Osteoblast (primary cell): ENCODE data around the gene EPS8L2. TPM values are rescaled to one million over a fixed set of nuclear protein-coding genes. Genes with fewer than 3 reads are reported as not detected.

Experiments
- DNase-seq: peaks from one replicate; pipeline ENCODE4 v3.0.0; 2011; ENCODE audit warnings: low spot score, mixed read lengths; ENCODE audit not compliant: insufficient read length; ENCODE audit errors: missing footprints
- H2AFZ ChIP-seq: 2 replicates; pipeline ENCODE4 v1.6.0; 2011; ENCODE audit warnings: mild to moderate bottlenecking, low read length
- H3K27ac ChIP-seq: 2 replicates; pipeline ENCODE4 v1.5.1; 2011; ENCODE audit warnings: mild to moderate bottlenecking, low read depth, low read length, moderate library complexity
- H3K27me3 ChIP-seq: 2 replicates; pipeline ENCODE4 v1.6.0; 2012; ENCODE audit warnings: mild to moderate bottlenecking, control low read depth, inconsistent platforms, low read length, moderate library complexity; ENCODE audit not compliant: insufficient read depth
- H3K36me3 ChIP-seq: 2 replicates; pipeline ENCODE4 v1.5.1; 2011; ENCODE audit warnings: mild to moderate bottlenecking, low read length, control low read depth, moderate library complexity; ENCODE audit not compliant: insufficient read depth
- H3K4me1 ChIP-seq: 2 replicates; pipeline ENCODE4 v1.5.1; 2011; ENCODE audit warnings: mild to moderate bottlenecking, low read length, control low read depth, moderate library complexity; ENCODE audit not compliant: insufficient read depth
- H3K4me2 ChIP-seq: 2 replicates; pipeline ENCODE4 v1.6.0; 2011; ENCODE audit warnings: mild to moderate bottlenecking, low read length; ENCODE audit not compliant: insufficient read depth
- H3K4me3 ChIP-seq: fragments of 200-600 bp; sonication (generic); 3 replicates; pipeline ENCODE4 v1.5.1; 2012; ENCODE audit warnings: mild to moderate bottlenecking, low read length, inconsistent platforms; ENCODE audit not compliant: insufficient read depth
- H3K79me2 ChIP-seq: 2 replicates; pipeline ENCODE4 v1.6.0; 2012; ENCODE audit warnings: mild to moderate bottlenecking, low read length, control low read depth, inconsistent platforms; ENCODE audit not compliant: insufficient read depth
- H3K9me3 ChIP-seq: 2 replicates; pipeline ENCODE4 v1.5.1; 2011; ENCODE audit warnings: low read depth, low read length, control low read depth
- H4K20me1 ChIP-seq: 2 replicates; pipeline ENCODE4 v1.6.0; 2012; ENCODE audit warnings: mild to moderate bottlenecking, low read length, control low read depth; ENCODE audit not compliant: insufficient read depth
- total RNA-seq: library from RNA; depleted of rRNA; stranded (reverse); fragments of >200 nt; gene quantifications from 2 replicates; pipeline ENCODE4 v1.2.3, GENCODE V29; 2012
- TF ChIP-seq, protein P1 (sequence below): IDR thresholded peaks from 2 replicates; pipeline ENCODE4 v1.5.1; 2011; ENCODE audit warnings: mild to moderate bottlenecking, low read depth, low read length, moderate library complexity; ENCODE audit errors: extremely low read depth

EPS8L2 gene
- total RNA-seq, 1 donor, result 29.7 TPM

DNA sequence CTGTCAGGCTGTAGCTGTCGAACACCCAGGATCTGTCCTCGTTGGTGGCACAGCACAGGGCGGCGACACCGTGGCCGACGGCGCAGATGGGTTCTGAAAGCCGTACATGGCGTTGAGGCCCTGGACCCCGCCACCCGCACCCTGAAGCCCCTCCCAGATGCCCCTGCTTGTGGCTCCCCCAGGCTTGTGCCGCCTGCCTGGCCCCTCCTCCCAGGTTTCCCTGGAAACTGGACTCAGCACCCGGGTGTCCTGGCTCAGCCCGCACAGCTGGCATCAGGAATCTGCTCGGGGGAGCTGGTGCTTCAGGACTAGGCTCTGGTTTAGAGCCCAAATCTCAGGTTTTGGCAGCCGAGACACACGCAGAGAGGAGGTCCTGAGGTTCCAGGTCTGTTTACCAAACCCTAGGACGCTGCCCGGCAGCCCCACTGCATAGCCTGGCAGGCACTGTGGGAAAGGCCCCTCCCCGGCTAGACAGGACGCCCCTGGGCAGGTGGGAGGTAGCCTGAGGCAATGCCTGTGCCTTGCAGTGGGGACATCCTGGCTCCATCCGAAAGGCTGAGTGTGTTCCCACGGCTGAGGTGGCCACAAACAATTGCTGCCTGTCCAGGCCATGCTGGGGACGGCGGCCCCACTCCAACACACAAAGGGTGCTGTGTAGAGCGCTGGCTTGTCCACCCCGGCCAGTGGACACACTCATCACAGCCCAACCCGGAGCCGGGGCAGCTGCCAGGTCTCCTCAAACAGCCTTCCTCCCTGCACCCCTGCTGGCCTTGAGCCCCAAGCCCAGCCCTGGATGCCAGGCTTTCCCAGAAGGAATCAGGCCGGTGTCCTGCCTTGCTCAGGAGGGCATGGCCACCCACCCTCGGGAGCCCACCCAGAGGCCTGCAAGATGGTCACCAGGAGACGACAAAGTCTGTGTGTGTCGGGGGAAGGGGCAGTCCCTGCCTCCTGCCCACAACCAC, 66.7 kb downstream of the EPS8L2 start:
- TF ChIP-seq, protein P1, sequence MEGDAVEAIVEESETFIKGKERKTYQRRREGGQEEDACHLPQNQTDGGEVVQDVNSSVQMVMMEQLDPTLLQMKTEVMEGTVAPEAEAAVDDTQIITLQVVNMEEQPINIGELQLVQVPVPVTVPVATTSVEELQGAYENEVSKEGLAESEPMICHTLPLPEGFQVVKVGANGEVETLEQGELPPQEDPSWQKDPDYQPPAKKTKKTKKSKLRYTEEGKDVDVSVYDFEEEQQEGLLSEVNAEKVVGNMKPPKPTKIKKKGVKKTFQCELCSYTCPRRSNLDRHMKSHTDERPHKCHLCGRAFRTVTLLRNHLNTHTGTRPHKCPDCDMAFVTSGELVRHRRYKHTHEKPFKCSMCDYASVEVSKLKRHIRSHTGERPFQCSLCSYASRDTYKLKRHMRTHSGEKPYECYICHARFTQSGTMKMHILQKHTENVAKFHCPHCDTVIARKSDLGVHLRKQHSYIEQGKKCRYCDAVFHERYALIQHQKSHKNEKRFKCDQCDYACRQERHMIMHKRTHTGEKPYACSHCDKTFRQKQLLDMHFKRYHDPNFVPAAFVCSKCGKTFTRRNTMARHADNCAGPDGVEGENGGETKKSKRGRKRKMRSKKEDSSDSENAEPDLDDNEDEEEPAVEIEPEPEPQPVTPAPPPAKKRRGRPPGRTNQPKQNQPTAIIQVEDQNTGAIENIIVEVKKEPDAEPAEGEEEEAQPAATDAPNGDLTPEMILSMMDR, result no peak
- Histone ChIP-seq H3K4me1 (peaks cover 15% of the 10 kb centered on the region), H4K20me1 (peaks cover 55% of the 10 kb centered on the region), H3K36me3 (peaks cover 42% of the 10 kb centered on the region), H3K9me3 (no peaks in the 10 kb centered on the region), H3K79me2 (peaks cover 73% of the 10 kb centered on the region), H3K27ac (no peak overlapping the region), H2AFZ (no peak overlapping the region), H3K27me3 (no peaks in the 10 kb centered on the region), H3K4me3 (no peak overlapping the region), H3K4me2 (no peak overlapping the region)
- peak; percentile 91 for DNase-seq

DNA sequence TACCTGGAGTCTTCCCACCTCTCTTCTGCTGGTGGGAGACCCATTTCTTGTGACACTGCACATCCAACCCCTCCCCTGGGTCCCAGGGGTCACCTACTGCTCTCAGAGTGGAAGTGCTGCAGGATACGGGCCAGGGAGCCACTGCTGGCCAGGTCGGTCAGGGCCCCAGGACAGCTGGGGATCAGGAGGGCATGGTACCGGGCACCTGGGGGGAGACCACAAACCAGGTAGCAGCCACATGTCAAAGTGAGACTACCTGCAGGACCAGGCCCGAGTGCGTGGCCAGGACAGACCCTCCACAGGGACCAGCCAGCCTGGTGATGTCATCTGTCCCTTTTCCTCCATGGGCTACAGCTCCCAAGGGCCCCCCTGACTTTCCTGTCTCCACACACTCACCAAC, 67.4 kb downstream of the EPS8L2 start:
- Histone ChIP-seq H3K4me2 (no peak overlapping the region), H4K20me1 (peaks cover 58% of the 10 kb centered on the region), H3K79me2 (peaks cover 80% of the 10 kb centered on the region), H3K36me3 (peaks cover 42% of the 10 kb centered on the region), H3K4me3 (no peak overlapping the region), H3K4me1 (peaks cover 20% of the 10 kb centered on the region), H2AFZ (no peak overlapping the region), H3K27ac (no peak overlapping the region), H3K27me3 (no peaks in the 10 kb centered on the region), H3K9me3 (no peaks in the 10 kb centered on the region)
- TF ChIP-seq, protein P1, result no peak
- DNase-seq, result peak; percentile 62

DNA sequence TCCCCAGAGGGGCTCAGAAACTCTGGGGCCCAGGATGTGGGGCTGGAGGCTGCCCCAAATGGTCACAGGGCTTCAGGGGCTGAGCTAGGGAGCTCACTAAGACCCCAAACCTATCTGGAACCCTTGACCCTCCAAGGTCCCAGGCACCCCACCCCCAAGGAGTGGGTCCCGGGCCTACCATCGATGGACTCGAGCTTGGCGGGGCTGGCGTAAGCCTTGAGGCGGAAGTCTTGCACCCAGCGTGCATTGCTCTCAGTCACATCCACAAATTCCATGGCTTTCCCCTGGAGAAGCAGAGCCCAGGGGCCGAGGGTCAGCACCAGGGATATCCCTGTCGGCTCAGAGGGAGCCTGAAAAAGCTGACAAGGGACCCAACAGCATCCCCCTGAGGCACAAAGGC, 67.8 kb downstream of the EPS8L2 start:
- Histone ChIP-seq H3K79me2 (peaks cover 84% of the 10 kb centered on the region), H4K20me1 (peaks cover 58% of the 10 kb centered on the region), H3K4me3 (no peak overlapping the region), H2AFZ (no peak overlapping the region), H3K9me3 (no peaks in the 10 kb centered on the region), H3K36me3 (peaks cover 42% of the 10 kb centered on the region), H3K27me3 (no peaks in the 10 kb centered on the region), H3K4me2 (no peak overlapping the region), H3K4me1 (peaks cover 20% of the 10 kb centered on the region), H3K27ac (no peak overlapping the region)
- peak; percentile 73 for DNase-seq
- TF ChIP-seq, protein P1, result no peak

DNA sequence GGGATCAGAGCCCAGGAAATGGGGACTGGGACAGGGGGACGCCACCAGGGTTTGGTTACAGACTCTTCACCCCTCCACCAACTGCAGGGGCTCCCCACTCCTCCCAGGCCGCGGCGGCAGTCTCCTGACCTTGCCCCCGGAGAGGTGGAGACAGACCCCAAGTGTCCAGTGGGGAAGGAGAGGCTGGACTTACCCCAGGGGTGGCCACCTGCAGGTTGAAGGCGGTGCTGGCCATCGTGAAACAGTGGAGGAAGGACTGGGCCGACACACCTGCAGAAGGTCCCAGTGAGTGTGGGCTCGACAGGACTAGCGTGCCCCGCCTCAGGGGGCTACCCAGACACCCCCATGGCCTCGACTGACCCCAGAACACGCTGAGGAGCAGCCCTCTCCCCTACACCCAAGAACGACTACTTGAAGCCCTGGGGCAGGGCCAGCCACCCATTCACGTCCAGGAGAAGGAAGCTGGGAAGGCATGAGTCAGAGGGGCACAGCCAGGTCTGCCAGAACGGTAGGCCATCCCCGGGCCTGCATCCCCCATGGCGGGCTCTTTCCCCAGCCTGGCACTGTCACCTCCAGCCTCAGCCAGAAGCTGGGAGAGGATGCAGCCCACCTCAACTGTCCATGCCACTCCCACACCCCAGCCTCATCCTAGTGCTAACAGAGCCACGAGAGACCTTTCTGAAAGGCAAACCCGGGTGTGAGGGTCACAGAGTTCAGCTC, 69.0 kb downstream of the EPS8L2 start:
- DNase-seq, result peak; percentile 97
- no peak overlapping the region for H2AFZ ChIP-seq

More for the DNA sequence above, 69.0 kb downstream of the EPS8L2 start:
- Histone ChIP-seq H3K79me2 (peaks cover 95% of the 10 kb centered on the region), H3K4me2 (peak overlapping the region; percentile 91), H4K20me1 (peaks cover 63% of the 10 kb centered on the region), H3K27me3 (no peaks in the 10 kb centered on the region), H3K9me3 (no peaks in the 10 kb centered on the region), H3K4me3 (peak overlapping the region; percentile 88), H3K4me1 (peaks cover 20% of the 10 kb centered on the region), H3K27ac (peak overlapping the region; percentile 37), H3K36me3 (peaks cover 43% of the 10 kb centered on the region)
- TF ChIP-seq, protein P1, result no peak
